HL-60 (cell line): Measurements from ENCODE around the gene EFCAB6.

Source experiments
- CTCF ChIP-seq: IDR thresholded peaks from one replicate; pipeline ENCODE4 v1.5.1; 2011; ENCODE audit warnings: low read length, control low read depth, inconsistent platforms; ENCODE audit not compliant: insufficient read depth
- GABPA ChIP-seq: IDR thresholded peaks from 2 replicates; pipeline ENCODE4 v1.6.1; 2012; ENCODE audit warnings: low read depth
- POLR2AphosphoS5 ChIP-seq: IDR thresholded peaks from 2 replicates; pipeline ENCODE4 v1.6.1; 2012; ENCODE audit warnings: low read depth
- SPI1 ChIP-seq: IDR thresholded peaks from 2 replicates; pipeline ENCODE4 v1.6.1; 2012; ENCODE audit warnings: low read depth, mild to moderate bottlenecking, borderline replicate concordance

- TF ChIP-seq CTCF (no peak), POLR2AphosphoS5 (no peak), SPI1 (no peak), GABPA (no peak)
Observed at GRCh38 chr22:43539572-43540528, 272.3 kb downstream of the EFCAB6 start.
